K562 (cell line): ENCODE results near the gene DPY30. TPM values are rescaled to one million over a fixed set of nuclear protein-coding genes. Genes with fewer than 3 reads are reported as not detected.
A peak's percentile ranks its signal among the peaks of the same experiment; 100 is the strongest.

Source experiments
- CEBPB ChIP-seq: fragments of 450-650 bp; IDR thresholded peaks from 2 replicates; pipeline ENCODE4 v1.6.1; 2016; ENCODE audit warnings: missing genetic modification characterization, missing compliant biosample characterization
- CREBBP ChIP-seq: IDR thresholded peaks from one replicate; pipeline ENCODE4 v1.6.1; 2012; ENCODE audit warnings: low read depth, mild to moderate bottlenecking, control low read depth, inconsistent platforms, low read length
- CTBP1 ChIP-seq: fragments of 450-650 bp; IDR thresholded peaks from 2 replicates; pipeline ENCODE4 v1.6.1; 2016; ENCODE audit warnings: borderline replicate concordance
- ETV1 ChIP-seq: fragments of 450-650 bp; conservative IDR thresholded peaks from 2 replicates; pipeline ENCODE4 v1.6.1; 2016; ENCODE audit warnings: missing genetic modification characterization, control low read depth, low read depth, missing compliant biosample characterization
- GABPA ChIP-seq: fragments of 200-800 bp; sonication (Bioruptor generic); conservative IDR thresholded peaks from 2 replicates; pipeline ENCODE4 v1.6.1; 2016; ENCODE audit warnings: low read depth, missing genetic modification characterization, missing compliant biosample characterization
- JUN ChIP-seq, 2 experiments: sonication (generic) in 1 of 2; formaldehyde crosslinking in 1 of 2; IDR thresholded peaks; 2 replicates each; pipeline versions ENCODE4 v1.6.1 to v1.8.0; 2012 to 2022; ENCODE audit warnings: borderline replicate concordance in 2 of 2, mild to moderate bottlenecking in 2 of 2, improper control_type of control experiment in 1 of 2, low read depth in 1 of 2, low read length in 1 of 2, missing genetic modification reagents in 1 of 2
- MAZ ChIP-seq, 2 experiments: fragments of 450-650 bp in 1 of 2; sonication (generic) in 1 of 2; formaldehyde crosslinking; IDR thresholded peaks in 1 of 2; conservative IDR thresholded peaks in 1 of 2; 2 replicates each; pipeline versions ENCODE4 v1.4.0 to v1.5.0; 2020; ENCODE audit warnings: mild to moderate bottlenecking in 1 of 2, missing genetic modification reagents in 1 of 2
- RFX1 ChIP-seq: fragments of 450-650 bp; IDR thresholded peaks from 2 replicates; pipeline ENCODE4 v1.6.1; 2016; ENCODE audit warnings: mild to moderate bottlenecking, moderate library complexity
- SMARCA5 ChIP-seq: fragments of 450-650 bp; IDR thresholded peaks from 2 replicates; pipeline ENCODE4 v1.6.1; 2016
- SNAPC5 ChIP-seq: fragments of 250-450 bp; sonication (Bioruptor Pico); IDR thresholded peaks from 2 replicates; pipeline ENCODE4 v1.8.0; 2021; ENCODE audit warnings: moderate library complexity, mild to moderate bottlenecking, inconsistent platforms
- SUPT5H ChIP-seq: fragments of 450-650 bp; IDR thresholded peaks from 2 replicates; pipeline ENCODE4 v1.6.1; 2016
- TCF3 ChIP-seq: sonication (generic); formaldehyde crosslinking; IDR thresholded peaks from 2 replicates; pipeline ENCODE4 v1.4.0; 2020; ENCODE audit warnings: mild to moderate bottlenecking, missing genetic modification reagents
- YBX1 ChIP-seq: fragments of 450-650 bp; IDR thresholded peaks from 2 replicates; pipeline ENCODE4 v1.7.1; 2016; ENCODE audit warnings: mild to moderate bottlenecking
- ZBED1 ChIP-seq: IDR thresholded peaks from 2 replicates; pipeline ENCODE4 v1.6.1; 2014
- ZBTB1 ChIP-seq: sonication (generic); formaldehyde crosslinking; IDR thresholded peaks from 2 replicates; pipeline ENCODE4 v1.8.1; 2023; ENCODE audit warnings: missing genetic modification reagents, low read depth, mild to moderate bottlenecking, borderline replicate concordance
- ZFX ChIP-seq: sonication (generic); formaldehyde crosslinking; IDR thresholded peaks from 2 replicates; pipeline ENCODE4 v1.8.0; 2022; ENCODE audit warnings: mild to moderate bottlenecking, missing genetic modification reagents, moderate library complexity
- ZNF277 ChIP-seq: fragments of 250-450 bp; sonication (Bioruptor Pico); IDR thresholded peaks from 2 replicates; pipeline ENCODE4 v1.8.0; 2022; ENCODE audit warnings: inconsistent platforms, mild to moderate bottlenecking, moderate library complexity, borderline replicate concordance
- ZNF280B ChIP-seq: fragments of 250-450 bp; sonication (Bioruptor Pico); IDR thresholded peaks from 2 replicates; pipeline ENCODE4 v1.5.1; 2021; ENCODE audit warnings: mild to moderate bottlenecking
- ZNF311 ChIP-seq: fragments of 250-450 bp; sonication (Bioruptor Pico); IDR thresholded peaks from 2 replicates; pipeline ENCODE4 v1.4.0; 2020; ENCODE audit warnings: mild to moderate bottlenecking, moderate library complexity
- ZNF324 ChIP-seq: fragments of 250-450 bp; sonication (Bioruptor Pico); IDR thresholded peaks from 2 replicates; pipeline ENCODE4 v1.4.0; 2020; ENCODE audit warnings: mild to moderate bottlenecking
- ZNF395 ChIP-seq: fragments of 200-800 bp; sonication (Bioruptor generic); IDR thresholded peaks from 2 replicates; pipeline ENCODE4 v1.6.1; 2017; ENCODE audit warnings: missing genetic modification characterization, missing compliant biosample characterization
- ZNF445 ChIP-seq: fragments of 250-450 bp; sonication (Bioruptor Pico); IDR thresholded peaks from 2 replicates; pipeline ENCODE4 v1.4.0; 2020; ENCODE audit warnings: low read depth, mild to moderate bottlenecking, moderate library complexity
- ZNF778 ChIP-seq: fragments of 450-650 bp; formaldehyde crosslinking; IDR thresholded peaks from 2 replicates; pipeline ENCODE4 v1.4.0; 2020; ENCODE audit warnings: mild to moderate bottlenecking, moderate library complexity
- polyA plus RNA-seq, 8 experiments: library from polyadenylated mRNA; depleted of rRNA in 4 of 8; stranded (reverse) in 5 of 8; unstranded in 3 of 8; fragments of >200 nt; fragmentation: Nextera tagmentation in 2 of 8; fragmentation: Illumina TruSeq in 1 of 8; extraction: Ambion mirVana in 2 of 8; extraction: Trizol in 1 of 8; gene quantifications; 2 replicates each; pipeline versions ENCODE4 v1.2.1 to v1.2.3, GENCODE V29; 2011 to 2014; ENCODE audit warnings: inconsistent platforms in 1 of 8, missing spikeins in 1 of 8
- total RNA-seq, 7 experiments: library from RNA; depleted of rRNA in 6 of 7; stranded (reverse); fragments of >200 nt in 6 of 7; fragmentation: Illumina TruSeq in 2 of 7; extraction: Trizol in 2 of 7; gene quantifications; 2 replicates each; pipeline versions ENCODE4 v1.2.1 to v1.2.3, GENCODE V29; 2011 to 2021; ENCODE audit warnings: low replicate concordance in 1 of 7

Gene DPY30
- total and polyA plus RNA-seq, 9 of the 15 experiments (the other 6 are each of a cell fraction or from before 2014, with no cell fraction given): 64.6 to 402 (median 116) TPM

GRCh38 chr2:32061973-32062861 lies 22.6 kb upstream of the DPY30 start (continued):
- TF ChIP-seq CTBP1: 0 out of 2 replicates have a peak, but pooled peaks have one; percentile 9
- TF ChIP-seq ZNF311 (CRISPR knock-in tag): no peak
- no peak for TF ChIP-seq ZBED1
- TF ChIP-seq CREBBP: no peak
- 0 out of 2 replicates have a peak, but pooled peaks have one; percentile 26 for TF ChIP-seq ZFX (CRISPR knock-in tag)
- TF ChIP-seq ZNF277 (CRISPR knock-in tag): no peak
- no peak for TF ChIP-seq TCF3 (CRISPR knock-in tag)
- no peak for TF ChIP-seq RFX1
- TF ChIP-seq SNAPC5 (CRISPR knock-in tag): no peak
- TF ChIP-seq ZNF280B (CRISPR knock-in tag): no peak
- no peak for TF ChIP-seq ZBTB1 (CRISPR knock-in tag)
- no peak for TF ChIP-seq YBX1
- no peak for TF ChIP-seq ZNF445 (CRISPR knock-in tag)
- TF ChIP-seq ZNF778 (CRISPR knock-in tag): no peak
- TF ChIP-seq MAZ (CRISPR knock-in tag; conservative IDR thresholded peaks at IDR 0.05 in 1 of 2, IDR thresholded peaks at IDR 0.05 in 1 of 2): 0 out of 4 replicates have a peak, but pooled peaks of 1 of the 2 experiments have one; percentile 6
- TF ChIP-seq CEBPB (tag): peak; percentile 31
- no peak for TF ChIP-seq ETV1 (tag)
- TF ChIP-seq ZNF324: no peak
- no peak for TF ChIP-seq SMARCA5
- TF ChIP-seq JUN (IDR thresholded peaks at IDR 0.05; ENCODE audit: borderline replicate concordance, low read depth, low read length): no peak
- TF ChIP-seq JUN (CRISPR knock-in tag; IDR thresholded peaks at IDR 0.05; ENCODE audit: borderline replicate concordance): no peak
- peak; percentile 16; the same call in 1 of the 2 replicates for TF ChIP-seq SUPT5H
- 0 out of 2 replicates have a peak, but pooled peaks have one; percentile 45 for TF ChIP-seq ZNF395 (CRISPR knock-in tag)
- TF ChIP-seq GABPA (tag): no peak
